GM12891 (cell line): ENCODE measurements around the gene ZDHHC3.

Experiments used
- PAX5 ChIP-seq: IDR thresholded peaks from 2 replicates; pipeline ENCODE4 v1.6.1; 2011; ENCODE audit warnings: low read length, moderate library complexity, mild to moderate bottlenecking; ENCODE audit not compliant: insufficient read depth, severe bottlenecking
- POLR2A ChIP-seq: IDR thresholded peaks from 2 replicates; pipeline ENCODE4 v1.6.1; 2011; ENCODE audit warnings: low read depth, low read length, control low read depth
- POLR2AphosphoS5 ChIP-seq: IDR thresholded peaks from 2 replicates; pipeline ENCODE4 v1.6.1; 2011; ENCODE audit warnings: low read depth, low read length, control low read depth
- SPI1 ChIP-seq: IDR thresholded peaks from 2 replicates; pipeline ENCODE4 v1.6.1; 2011; ENCODE audit warnings: low read depth, low read length, control low read depth
- TAF1 ChIP-seq: IDR thresholded peaks from 2 replicates; pipeline ENCODE4 v1.6.1; 2011; ENCODE audit warnings: low read depth, low read length, control low read depth

GRCh38 chr3:44984335-44984734, 8.4 kb upstream of the ZDHHC3 start:
- TF ChIP-seq POLR2A: no peak
- no peak for TF ChIP-seq POLR2AphosphoS5
- no peak for TF ChIP-seq TAF1
- no peak for TF ChIP-seq PAX5
- TF ChIP-seq SPI1: no peak
